CD4-positive, alpha-beta T cell treated with Interferon alpha-2 for 1 hour (primary cell): ENCODE results near the gene UBL7.

ENCODE experiments used
- DNase-seq, 2 donors: peaks; one replicate each; pipeline ENCODE4 v3.0.0-alpha.2; 2020 to 2022

The UBL7 gene

DNA sequence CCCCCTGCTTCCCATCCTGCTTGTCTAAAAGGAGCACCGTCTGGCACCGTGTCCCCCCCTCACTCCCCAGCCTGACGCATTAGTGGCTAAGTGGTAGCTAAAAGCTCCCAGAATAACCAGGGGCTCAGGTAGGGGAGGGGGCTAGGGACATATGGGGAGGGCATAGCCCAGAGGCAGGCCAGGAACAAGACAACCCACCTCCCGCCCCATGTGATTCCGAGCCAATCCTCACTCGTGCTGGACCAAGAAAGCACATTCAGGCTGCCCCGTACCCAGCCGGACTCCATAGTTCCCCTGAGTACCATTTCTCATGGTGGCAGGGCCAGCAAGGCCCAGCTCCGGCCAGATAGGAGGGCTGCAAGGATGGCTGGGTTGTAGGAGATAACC is 38.7 kb downstream of the UBL7 start:
- DNase-seq: no peak

DNA sequence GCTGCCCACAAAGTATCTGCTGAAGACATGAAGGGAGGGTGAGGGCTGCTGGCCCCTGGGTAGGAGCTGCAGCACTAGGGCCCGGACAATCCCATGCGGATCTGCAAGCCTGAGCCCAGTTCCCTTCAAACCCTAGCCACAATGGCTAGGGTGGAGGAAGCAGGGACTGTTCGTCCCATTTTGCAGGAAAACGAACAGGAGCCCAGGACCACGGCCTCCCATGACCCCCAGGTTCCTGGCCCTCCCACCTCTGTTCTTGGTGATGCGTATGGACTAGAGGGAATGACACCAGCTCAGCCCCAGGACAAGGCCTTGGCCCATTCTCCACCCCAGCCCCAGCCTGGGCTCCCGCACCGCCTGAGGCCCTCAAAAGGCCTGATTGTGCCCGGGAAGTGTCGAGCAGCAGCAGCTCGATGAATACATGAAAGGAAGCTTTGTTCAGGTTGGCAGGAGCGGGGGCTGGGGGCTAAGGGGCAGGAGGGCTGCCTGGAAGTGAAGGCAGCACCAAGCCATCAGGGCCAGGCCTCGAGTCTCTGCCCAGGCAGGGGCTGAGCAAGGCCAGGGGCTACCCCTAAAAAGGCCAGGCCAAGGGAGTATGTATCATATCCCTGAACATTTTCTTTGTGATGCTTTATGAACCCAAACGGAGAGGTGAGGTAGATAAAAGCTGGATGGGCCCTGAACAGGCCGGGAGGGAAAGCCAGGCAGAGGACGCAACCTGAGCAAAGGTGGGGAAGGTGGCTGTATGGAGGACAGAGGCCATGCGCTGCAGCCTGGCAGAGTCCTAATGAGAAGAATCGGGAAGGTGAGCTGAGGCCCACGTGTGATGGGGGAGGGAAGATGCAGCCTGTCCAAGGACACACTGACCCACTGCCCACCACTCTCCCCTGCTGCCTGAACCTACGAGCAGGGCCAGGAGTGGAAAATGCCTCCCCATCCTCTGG is 39.4 kb downstream of the UBL7 start:
- DNase-seq: no peak

DNA sequence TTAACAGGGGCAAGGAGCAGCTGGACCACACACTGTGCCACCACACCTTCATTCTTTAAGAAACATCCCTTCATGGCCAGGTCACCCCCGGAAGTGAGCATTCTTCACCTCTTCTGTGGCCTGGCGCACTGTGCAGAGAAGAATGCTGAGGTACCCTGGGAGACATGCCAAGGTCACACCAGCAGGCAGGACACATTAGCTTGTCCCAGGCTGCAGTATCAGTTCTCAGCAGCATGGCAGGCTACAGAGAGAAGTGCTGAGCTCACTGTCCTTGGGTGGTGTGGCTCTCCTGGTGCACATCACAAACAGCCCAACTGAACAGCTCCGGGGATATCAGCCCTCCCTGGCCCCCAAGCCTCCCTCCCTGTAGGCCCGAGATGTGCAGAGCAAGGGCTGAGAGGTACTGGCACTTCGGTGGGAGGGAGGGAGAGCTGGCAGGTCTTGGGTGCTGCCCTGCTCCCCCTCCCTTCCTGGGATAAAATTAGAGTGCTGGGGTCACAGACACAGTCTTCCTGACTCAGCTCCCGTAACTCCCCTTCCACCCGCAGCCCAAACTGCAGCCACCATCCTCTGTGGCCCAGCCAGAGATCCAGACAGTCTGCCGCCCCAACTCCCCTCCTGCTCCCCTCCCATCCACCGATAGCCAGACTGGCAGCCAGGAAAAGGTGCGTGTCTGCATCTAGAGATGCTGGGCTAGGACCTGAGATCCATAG is 40.6 kb downstream of the UBL7 start:
- no peak for DNase-seq

DNA sequence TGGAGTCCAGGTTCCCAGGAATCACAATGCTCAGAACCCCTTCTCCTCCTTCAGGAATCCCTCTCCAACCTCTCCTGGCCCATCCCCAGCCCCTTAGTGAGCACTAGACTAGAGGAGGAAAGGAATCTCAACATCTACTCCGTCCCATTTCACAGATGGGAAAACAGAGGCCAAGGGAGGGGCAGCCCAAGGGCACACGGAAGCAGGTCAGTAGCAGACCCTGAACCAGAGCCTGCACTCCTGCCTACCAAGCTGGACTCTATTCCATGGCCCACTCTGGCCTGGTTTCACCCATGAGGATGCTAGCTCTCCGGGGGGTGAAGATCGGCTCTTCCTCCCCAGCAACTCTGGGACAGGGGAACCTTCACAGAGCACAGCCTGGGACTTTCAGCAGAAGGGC is 41.5 kb downstream of the UBL7 start:
- DNase-seq: no peak

DNA sequence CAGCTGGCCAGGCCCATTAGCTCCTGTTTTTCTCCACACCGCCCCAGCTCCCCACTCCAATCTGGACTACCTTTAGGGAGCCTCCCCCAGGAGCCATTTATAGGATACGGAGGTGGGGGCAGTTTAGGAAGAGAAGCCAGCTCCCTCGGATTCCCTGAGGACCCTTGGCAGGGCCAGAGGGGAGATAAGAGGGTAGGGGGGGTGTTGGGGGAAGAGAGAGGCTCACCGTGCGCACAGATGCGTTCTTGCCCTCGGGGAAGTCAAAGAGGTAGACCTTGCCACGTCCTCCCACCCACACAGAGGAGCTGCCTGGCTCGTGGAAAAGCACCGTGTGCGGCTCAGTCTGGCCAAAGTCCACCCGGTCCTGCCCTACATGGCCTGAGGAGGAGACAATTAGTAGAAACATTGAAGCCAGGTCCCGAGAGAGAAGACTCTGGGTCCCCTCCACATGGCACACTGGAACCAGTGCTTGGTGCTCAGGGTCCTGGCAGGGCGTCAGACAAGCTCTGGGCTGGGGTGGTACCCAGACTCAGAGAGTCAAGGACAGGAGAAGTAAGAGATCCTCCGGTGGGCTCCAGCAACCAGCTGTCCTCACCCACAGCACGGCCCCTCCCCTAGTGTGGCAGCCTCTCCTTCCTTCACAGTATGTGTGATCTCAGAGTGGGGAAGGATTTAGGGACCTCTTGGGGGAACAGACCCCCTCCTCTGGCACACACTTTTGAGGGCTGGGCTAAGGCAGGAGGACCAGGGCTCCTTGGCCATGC is 42.2 kb downstream of the UBL7 start:
- no peak for DNase-seq

DNA sequence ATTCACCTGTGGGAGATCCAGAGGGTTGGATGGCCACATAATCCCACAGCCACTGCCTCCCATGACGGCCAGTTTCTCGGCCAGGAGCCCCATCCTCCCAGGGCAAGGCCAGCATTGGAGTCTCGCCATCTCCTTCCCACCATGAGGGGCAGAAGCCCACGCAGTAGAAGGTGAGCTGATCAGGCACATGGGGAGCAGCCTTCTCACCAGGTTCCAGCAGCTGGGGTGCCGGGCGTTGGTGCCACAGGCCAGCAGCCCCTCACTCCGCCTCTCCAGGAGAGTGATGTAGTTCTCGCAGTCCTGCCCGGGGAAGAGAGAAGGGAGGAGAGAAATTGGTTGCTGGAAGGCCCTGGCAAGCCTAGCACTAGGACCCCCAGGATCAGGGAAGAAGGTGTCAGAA is 43.3 kb downstream of the UBL7 start:
- no peak for DNase-seq

DNA sequence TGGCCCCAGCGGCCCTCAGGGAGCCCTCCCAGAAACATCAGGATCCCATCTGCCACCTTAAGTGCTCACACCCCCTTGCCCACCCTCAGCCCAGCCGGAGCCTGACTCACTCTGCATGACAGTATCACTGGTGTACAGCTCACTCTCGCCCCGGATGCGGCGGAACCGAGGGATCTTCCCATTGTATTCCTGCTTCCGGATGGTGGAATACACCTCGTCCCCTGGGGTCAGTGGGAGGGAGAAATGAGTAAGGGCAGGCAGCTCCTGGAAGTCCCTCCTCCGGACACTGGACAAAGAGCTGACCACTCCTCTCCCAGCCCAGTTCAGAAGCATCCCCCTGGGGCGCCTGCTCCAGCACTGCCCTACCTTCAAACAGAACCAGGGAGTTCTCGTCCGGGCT is 43.7 kb downstream of the UBL7 start:
- no peak for DNase-seq

DNA sequence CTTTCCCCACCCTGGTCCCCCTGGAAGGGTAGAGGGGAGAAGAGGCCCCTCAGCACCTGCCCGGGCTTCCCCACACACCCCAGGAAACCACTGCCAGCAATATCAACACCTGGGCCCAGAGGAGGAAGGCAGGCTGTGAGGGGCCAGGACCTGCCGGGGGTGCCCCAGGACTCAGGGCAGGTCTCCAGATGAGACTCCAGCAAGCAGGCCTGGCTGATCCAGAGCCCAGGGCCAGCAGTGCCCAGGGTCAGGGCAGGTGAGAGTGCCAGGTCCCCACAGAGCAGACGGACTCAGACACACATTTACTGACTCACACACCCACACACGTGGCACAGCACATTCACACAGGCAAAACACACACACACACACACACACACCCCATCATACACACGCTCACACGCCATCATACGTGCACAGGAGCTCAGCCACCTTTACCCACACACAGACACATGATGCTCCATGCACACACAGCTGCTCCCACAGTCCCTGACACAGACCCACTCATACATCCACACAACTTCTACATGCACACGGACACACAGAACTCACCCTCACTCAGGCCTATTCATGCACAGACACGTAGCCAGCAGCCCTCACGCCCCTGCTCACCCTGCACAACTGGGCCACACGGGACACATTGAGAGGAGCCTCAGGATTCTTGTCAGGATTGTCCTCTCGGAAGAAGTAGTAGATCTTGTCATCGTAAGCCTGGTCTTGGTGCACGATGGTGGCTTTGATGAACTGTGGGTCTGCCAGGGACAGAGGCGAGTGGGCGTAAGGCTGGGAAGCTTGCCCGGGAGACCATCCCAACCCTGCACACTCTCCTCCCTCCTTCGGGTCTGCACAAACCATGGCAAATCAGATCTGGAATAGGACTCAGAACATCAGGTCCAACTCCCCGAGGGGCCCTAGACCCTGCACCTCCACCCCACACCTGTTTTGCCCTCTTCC is 44.7 kb downstream of the UBL7 start:
- DNase-seq: no peak

DNA sequence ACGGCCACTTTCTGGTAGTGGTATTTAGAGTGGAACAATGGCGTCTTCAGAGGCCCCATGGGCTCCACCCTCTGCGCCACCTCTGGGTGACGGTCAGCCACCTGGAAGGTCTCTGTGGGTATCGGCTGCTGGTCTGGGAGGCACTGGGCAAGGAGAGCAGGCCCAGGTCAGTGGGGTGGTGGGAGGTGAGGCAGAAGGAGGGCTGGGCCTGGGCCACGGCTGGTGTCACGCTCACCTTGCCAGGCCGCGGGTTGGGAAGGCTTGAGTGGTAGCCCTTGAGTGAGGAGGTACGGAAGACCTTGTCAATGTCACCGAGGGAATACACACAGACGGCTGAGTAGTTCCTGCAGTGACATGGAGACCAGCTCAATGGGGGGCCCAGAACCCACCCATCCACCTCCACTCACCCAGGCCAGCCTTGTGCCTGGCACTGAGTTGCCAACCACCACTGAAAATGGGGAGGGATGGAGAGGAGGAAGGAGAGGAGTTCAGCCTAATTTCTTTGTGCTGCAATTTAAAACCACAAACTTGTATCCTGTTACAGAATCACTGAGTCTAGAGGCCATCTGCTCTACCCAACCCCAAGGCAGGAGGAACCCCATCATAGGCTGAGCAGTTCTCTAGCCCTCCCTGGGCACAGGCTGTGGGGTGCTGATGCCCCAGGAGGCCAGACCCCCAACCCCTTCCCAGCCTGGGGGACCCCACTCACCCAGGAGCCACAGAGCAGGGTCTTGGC is 46.2 kb downstream of the UBL7 start:
- no peak for DNase-seq

DNA sequence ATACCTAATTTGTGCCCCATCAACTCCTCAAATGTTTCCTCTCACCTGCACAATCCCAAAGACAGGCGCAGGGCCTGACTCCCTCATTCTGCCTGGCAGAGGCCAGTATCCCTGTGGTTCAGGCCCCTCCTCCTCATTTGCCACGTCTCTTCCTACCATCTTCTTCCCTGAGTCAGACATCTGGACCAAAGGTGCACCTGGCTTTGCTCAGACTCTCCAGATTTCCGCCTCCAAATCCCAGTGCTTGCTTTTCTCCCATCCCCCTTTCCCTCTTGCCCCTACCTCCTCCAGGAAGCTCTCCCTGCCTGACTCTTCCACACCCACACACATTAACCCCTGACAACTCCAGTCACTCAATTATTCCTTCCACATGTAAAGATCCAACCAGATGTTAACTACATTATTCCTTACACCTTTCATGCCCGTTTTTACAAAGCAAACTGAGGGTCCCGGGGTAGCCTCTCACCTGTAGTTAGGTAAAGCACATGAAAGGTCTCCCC is 46.8 kb downstream of the UBL7 start:
- DNase-seq: no peak

DNA sequence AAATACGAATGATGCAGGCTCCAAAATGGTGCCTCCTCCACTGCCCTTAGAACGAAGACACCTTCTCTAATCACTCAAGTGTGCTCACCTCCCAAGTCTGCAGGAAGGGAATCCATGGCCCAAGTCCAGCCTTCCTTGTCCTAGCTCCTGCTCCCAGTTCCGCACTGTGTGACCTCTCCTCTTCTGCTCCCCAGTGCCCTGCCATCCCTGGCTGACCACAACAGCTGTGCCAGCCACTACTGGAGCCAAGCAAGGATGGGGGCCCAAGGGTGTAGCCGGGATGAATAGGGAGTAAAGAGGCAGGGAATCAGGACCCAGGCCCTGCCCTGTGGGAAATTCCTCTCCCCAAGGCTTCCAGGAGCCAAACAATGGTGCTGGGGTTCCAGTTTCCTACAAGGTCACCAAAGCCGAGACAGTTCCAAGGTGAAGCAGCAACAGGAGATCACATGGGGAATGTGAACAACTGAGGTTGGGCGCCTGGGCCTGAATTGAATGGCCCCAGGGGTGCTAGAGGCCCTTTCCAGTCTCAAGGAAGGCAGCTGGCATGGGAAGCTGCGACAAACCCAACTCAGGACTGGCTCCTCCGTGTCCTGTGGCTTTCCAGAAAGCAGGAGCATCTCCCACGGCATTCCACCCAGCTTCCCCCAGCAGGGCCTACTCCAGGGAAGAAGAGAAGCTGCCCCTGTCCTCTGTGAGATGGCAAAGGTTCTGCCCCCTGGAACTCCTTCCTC is 47.4 kb downstream of the UBL7 start:
- no peak for DNase-seq

DNA sequence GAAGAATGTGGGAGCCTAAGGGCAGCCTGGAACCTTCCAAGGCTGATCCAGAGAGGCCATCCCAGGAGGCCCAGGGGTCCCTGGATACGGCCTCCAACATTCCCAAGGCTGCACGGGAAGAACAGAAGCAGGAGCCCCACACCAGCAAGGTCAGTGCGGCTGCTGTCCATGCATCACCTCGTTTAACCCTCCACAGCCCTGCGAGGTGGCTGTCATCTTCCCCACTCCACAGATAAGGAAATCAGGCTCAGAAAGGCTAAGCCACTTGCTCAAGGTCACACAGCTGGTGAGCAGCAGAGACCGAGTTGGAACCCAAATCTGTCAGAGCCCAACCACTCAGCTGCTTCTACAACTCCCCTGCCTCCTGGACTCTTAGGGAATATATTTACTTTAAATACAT is 48.8 kb downstream of the UBL7 start:
- DNase-seq: no peak

DNA sequence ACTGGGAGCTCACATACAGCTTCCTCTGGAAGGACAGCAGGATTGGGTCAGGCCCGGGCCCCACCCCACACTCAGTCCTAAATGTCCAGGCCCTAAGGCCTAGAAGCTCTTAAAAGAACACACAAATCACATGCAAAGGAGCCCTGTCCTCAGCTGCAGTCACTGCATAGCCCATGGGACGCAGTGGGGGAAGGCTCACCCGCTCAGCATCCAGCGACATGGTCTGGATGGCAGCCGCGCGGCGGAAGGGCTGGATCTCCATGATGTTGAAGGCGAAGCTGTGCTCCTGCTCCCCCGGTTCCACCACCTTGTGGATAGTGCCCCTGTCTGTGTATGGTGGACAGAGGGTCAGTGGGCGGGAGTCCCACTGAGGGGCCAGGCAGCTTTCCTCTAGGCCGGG is 49.3 kb downstream of the UBL7 start:
- DNase-seq: no peak

DNA sequence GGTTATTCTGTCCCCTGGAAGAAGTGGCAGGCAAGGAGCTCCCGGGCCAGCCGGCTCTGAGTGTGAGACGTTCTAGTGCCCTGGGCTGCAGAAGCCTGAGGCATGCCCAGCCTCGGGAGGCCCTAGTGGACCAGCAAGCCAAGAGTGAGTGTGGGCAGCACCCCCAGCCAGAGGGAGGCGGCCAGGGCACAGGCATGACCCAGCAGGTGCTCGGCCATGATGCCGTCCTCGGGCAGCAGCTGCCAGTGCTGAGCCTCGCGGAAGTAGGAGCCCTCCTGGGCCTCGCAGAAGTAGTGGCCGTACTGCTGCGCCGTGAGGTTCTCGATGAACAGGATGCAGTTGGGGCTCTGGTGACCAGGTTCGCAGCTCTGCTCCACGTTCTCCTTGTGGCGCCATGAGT is 50.5 kb downstream of the UBL7 start:
- no peak for DNase-seq

DNA sequence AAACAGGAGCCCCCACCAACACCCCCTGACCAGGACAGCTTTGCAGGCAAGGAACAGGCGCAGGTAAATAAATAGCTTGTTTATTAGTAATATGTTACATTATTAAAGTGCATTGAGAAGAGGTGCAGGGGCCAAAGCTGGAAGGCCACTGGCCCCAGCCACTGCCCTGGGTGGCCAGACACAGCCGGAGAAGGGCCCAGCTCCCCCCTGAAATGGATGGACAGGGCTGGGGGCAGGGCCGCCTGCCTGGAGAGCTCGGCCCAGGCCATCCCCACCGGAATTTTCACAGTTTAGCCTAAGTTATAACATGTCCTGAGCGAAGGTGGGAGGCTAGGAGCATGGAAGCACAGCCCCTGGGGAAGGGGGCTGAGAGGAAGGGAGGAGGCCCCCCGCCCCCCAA is 51.7 kb downstream of the UBL7 start:
- no peak for DNase-seq

DNA sequence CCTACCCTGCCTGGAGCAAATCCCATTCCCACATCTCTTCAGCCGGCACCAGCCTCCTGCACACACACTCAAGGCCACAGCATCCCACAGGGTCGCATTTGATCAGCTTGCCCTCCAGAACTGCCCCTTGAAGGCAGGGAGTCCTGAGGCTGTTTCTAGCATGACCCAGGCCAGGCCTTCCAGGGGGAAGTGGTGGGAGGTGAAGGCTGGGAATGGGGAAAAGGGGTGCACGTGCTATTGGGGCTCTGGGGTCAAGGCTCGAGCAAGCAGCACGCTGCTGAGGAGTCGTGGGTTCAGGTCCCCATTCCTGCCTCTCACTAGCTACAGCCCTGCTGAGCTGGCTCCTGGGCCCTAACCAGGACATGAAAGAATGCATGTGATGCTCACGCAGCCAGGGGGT is 52.1 kb downstream of the UBL7 start:
- no peak for DNase-seq

DNA sequence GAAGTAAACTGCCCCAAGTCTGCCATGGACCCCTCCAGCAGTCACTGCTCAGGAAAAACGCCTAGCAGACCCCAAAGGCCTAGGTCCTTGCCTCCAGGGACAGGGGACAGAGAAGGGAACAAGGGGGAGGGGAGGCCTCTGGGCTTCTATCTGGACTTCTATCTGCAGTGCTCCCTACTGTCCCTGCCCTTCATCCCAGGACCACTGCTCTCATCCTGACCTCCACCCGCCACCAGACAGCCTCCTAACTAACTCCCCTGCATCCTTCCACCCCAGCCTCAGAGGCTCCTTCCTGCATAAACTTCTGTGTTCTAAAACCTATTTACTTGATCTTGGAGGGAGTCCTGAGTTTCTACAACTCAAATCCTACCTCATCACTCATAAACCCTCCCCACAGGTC is 52.6 kb downstream of the UBL7 start:
- no peak for DNase-seq

DNA sequence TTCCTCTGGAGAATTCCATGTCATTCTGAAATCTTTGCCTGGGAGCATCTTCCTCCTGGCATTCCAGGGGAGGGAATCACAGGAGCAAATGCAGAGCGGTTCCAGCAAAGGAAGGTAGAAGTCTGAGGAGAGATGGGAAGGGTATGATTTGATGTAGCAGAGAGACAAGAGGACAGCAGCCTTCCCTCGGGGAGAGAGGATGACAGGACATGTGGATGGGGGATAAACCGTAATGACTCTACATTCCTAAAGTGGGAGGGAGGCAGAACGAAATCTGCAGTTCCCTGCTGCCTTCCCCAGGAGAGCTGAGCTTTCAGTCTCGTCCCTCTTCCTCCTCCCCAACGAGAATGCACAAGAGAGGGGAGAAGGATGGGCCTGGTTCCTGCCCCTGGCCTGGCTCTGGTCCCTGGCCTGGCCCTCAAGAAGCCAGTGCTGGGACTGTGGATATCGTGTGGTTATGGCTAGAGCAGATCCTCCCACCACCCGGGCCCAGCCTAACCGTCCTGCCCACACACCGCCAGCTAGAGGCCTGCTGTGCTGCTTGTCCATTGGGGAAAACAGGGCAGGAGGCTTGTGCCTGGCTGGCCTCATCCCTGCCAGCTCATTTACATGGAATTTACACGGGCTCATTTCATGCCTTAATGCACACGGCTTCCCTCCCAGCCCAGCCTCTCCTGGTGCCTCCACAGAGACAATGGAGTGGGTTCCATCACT is 53.8 kb downstream of the UBL7 start:
- DNase-seq: no peak

DNA sequence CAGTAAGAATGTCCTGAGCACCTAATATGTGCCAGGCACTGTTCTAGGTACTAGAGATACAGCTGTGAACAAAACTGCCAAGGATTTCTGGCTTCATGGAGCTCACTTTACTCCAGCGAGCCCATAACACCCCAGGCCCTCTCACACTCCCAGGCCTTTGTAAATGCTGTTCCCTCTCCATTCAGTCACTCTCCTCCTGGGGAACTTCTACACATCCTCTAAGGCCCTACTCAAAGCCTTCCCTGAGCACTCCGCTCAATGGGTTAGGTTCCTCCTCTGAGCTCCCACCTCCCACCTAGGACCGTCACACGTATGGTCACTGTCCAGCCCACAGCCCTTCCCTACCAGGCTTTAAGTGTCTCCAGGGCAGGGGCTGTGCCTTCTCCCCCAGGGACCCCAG is 54.4 kb downstream of the UBL7 start:
- DNase-seq: no peak

DNA sequence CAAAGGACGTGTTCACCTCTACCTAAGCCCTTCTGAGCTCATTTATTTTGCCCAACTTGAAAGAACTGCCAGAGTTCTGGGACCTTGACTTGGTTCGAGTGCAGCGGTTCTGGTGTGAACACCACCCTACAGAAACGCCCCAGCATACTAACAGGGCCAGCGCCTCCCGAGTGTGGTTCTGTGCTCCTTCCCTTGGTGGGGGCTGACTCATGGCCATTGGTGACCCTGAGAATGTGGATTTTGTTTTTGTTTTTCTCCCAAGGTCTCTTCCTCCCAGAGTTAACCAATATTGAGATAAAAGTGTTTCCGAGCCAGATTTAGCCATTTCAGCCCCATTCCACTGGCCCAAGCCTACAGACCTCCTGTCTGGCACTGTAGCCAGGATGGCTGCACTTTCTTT is 55.1 kb downstream of the UBL7 start:
- DNase-seq: no peak
